GM23338 (cell line): ENCODE data around the gene KIRREL3. TPM values are rescaled to one million over a fixed set of nuclear protein-coding genes. Genes with fewer than 3 reads are reported as not detected.

Source experiments
- ATAC-seq: fragments of 200-7000 bp; cut with Tn5 transposase; 3 replicates; pipeline ENCODE4 v1.9.1; 2020
- DNase-seq: peaks from one replicate; pipeline ENCODE4 v3.0.0-alpha.2; 2015; ENCODE audit warnings: low spot score
- H2AFZ ChIP-seq: fragments of 200-600 bp; sonication (generic); 2 replicates; pipeline ENCODE4 v1.8.0; 2016; ENCODE audit warnings: antibody characterized with exemption, mild to moderate bottlenecking, moderate library complexity
- H3F3A ChIP-seq: fragments of 200-600 bp; sonication (generic); replicated peaks from 2 replicates; pipeline ENCODE4 v1.8.0; 2017; ENCODE audit warnings: antibody characterized with exemption, mixed run types, low read depth
- H3K27ac ChIP-seq: fragments of 200-600 bp; sonication (generic); 2 replicates; pipeline ENCODE4 v1.6.1; 2016; ENCODE audit warnings: low read depth
- H3K27me3 ChIP-seq: fragments of 200-600 bp; sonication (generic); 2 replicates; pipeline ENCODE4 v1.8.0; 2016; ENCODE audit warnings: mild to moderate bottlenecking, mixed run types, moderate library complexity; ENCODE audit not compliant: insufficient read depth
- H3K36me3 ChIP-seq: fragments of 200-600 bp; sonication (generic); 2 replicates; pipeline ENCODE4 v1.8.0; 2016; ENCODE audit warnings: mild to moderate bottlenecking; ENCODE audit not compliant: insufficient read depth
- H3K4me1 ChIP-seq: fragments of 200-600 bp; sonication (generic); 2 replicates; pipeline ENCODE4 v1.8.0; 2016; ENCODE audit warnings: mild to moderate bottlenecking, moderate library complexity; ENCODE audit not compliant: insufficient read depth
- H3K4me2 ChIP-seq: fragments of 200-600 bp; sonication (generic); 2 replicates; pipeline ENCODE4 v1.7.1; 2017; ENCODE audit warnings: mixed run types
- H3K4me3 ChIP-seq: fragments of 200-600 bp; sonication (generic); 2 replicates; pipeline ENCODE4 v1.6.1; 2016; ENCODE audit warnings: mixed run types
- H3K79me2 ChIP-seq: fragments of 200-600 bp; sonication (generic); replicated peaks from 2 replicates; pipeline ENCODE4 v1.8.0; 2017; ENCODE audit warnings: mild to moderate bottlenecking; ENCODE audit not compliant: insufficient read depth
- H3K9me2 ChIP-seq: fragments of 200-600 bp; sonication (generic); 2 replicates; pipeline ENCODE4 v1.8.0; 2017; ENCODE audit not compliant: insufficient read depth
- H4K20me1 ChIP-seq: fragments of 200-600 bp; sonication (generic); replicated peaks from 2 replicates; pipeline ENCODE4 v1.8.0; 2017; ENCODE audit warnings: mild to moderate bottlenecking; ENCODE audit not compliant: insufficient read depth
- H3K27ac Mint-ChIP-seq: 2 replicates; pipeline ENCODE4 v1.8.0; 2020; ENCODE audit warnings: inconsistent platforms, mild to moderate bottlenecking, moderate library complexity, mixed read lengths
- H3K27me3 Mint-ChIP-seq: 3 replicates; pipeline ENCODE4 v1.8.0; 2022; ENCODE audit warnings: low read depth, mild to moderate bottlenecking, moderate library complexity, mixed read lengths, inconsistent platforms; ENCODE audit not compliant: insufficient read depth, poor library complexity
- H3K36me3 Mint-ChIP-seq: 3 replicates; pipeline ENCODE4 v1.8.0; 2021; ENCODE audit warnings: low read depth, mild to moderate bottlenecking, inconsistent platforms, moderate library complexity, mixed read lengths
- H3K4me1 Mint-ChIP-seq: 3 replicates; pipeline ENCODE4 v1.8.0; 2020; ENCODE audit warnings: mild to moderate bottlenecking, inconsistent platforms, mixed read lengths
- H3K4me3 Mint-ChIP-seq: 3 replicates; pipeline ENCODE4 v1.8.0; 2021; ENCODE audit warnings: moderate library complexity, mild to moderate bottlenecking, inconsistent platforms, mixed read lengths
- H3K9me3 Mint-ChIP-seq: 3 replicates; pipeline ENCODE4 v1.8.0; 2020; ENCODE audit warnings: moderate library complexity, mild to moderate bottlenecking, inconsistent platforms, mixed read lengths
- EZH2 ChIP-seq: fragments of 200-600 bp; sonication (generic); IDR thresholded peaks from one replicate; pipeline ENCODE4 v1.8.0; 2017; ENCODE audit warnings: antibody characterized with exemption, mild to moderate bottlenecking, low read depth; ENCODE audit not compliant: unreplicated experiment
- EZH2phosphoT487 ChIP-seq: fragments of 200-600 bp; sonication (generic); IDR thresholded peaks from one replicate; pipeline ENCODE4 v1.8.1; 2018; ENCODE audit warnings: antibody characterized with exemption; ENCODE audit not compliant: unreplicated experiment
- NANOG ChIP-seq: IDR thresholded peaks from 2 replicates; pipeline ENCODE4 v1.6.1; 2016; ENCODE audit warnings: antibody characterized with exemption, borderline replicate concordance
- STAT1 ChIP-seq: IDR thresholded peaks from one replicate; pipeline ENCODE4 v1.6.1; 2016; ENCODE audit warnings: antibody characterized with exemption; ENCODE audit not compliant: unreplicated experiment
- ZNF114 ChIP-seq: fragments of 250-450 bp; sonication (Bioruptor Pico); IDR thresholded peaks from 2 replicates; pipeline ENCODE4 v1.5.0; 2020; ENCODE audit warnings: mild to moderate bottlenecking, moderate library complexity
- polyA plus RNA-seq: library from polyadenylated mRNA; unstranded; fragments of >200 nt; fragmentation: Nextera tagmentation; extraction: Ambion mirVana; gene quantifications from 2 replicates; pipeline ENCODE4 v1.2.1, GENCODE V29; 2016
- total RNA-seq: library from RNA; depleted of rRNA; stranded (reverse); fragments of >200 nt; shearing (Covaris generic); gene quantifications from 2 replicates; pipeline ENCODE4 v1.2.3, GENCODE V29; 2014
- TF ChIP-seq, protein P1 (sequence below), 2 experiments: fragments of 200-600 bp in 1 of 2; sonication (generic) in 1 of 2; conservative IDR thresholded peaks; 2 replicates each; pipeline versions ENCODE4 v1.5.1 to v1.6.1; 2016 to 2017; ENCODE audit warnings: antibody characterized with exemption in 2 of 2, low read depth in 2 of 2, mild to moderate bottlenecking in 2 of 2, moderate library complexity in 1 of 2
- TF ChIP-seq, protein P2 (sequence below): fragments of 250-450 bp; sonication (Bioruptor Pico); IDR thresholded peaks from 2 replicates; pipeline ENCODE4 v1.5.0; 2020; ENCODE audit warnings: mild to moderate bottlenecking, moderate library complexity
- TF ChIP-seq, protein P3 (sequence below): IDR thresholded peaks from 2 replicates; pipeline ENCODE4 v1.6.1; 2016; ENCODE audit warnings: antibody characterized with exemption

Gene KIRREL3
- total and polyA plus RNA-seq, 2 experiments from 2014 or later = 0.13 to 1.5 TPM

DNA sequence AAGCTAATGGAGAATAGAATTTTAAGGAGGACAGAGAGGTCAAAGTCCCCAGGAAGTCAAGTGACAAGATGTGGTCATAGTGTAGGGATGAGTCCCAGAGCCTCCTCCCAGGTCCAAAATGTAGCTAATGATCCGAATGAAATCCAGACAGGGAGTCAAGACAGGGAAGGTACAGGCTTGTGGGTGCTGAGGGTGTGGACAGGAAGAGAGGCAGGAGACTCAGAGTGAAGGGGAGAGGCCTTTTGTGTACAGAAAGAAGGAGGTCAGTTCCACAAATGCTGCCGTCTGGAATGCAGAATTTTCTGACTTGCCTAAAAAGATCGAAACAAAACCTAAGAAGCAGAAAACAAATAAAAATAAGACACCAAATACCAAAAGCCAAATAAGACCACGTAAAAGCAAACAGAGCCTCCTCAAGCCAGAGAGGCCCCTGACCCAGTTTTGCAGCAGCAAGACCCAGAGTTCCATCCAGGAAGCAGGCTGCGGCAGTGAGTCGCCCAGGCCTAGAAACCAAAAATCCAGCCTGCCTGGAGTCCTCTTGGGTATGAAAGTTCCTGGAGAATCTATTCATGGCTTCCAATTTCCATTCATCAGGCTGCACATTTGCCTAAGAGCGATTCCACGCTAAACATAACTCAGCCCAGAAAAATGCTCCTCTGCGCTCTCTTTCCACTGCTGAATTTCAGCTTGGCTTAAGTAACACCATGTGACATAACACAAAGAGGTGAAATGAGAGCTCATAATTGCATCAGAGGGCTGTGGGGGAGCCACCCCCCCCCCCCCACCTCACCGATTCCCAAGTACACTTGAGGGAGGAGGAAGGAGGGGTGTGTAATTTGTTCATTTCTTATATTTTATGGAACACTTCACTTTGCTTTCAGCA lies 71.2 kb downstream of the KIRREL3 start:
- Histone ChIP-seq H3K9me2 (peaks cover 3% of the 10 kb centered on the region; the same call in 1 of the 2 replicates), H4K20me1 (no peaks in the 10 kb centered on the region), H3K79me2 (no peaks in the 10 kb centered on the region), H2AFZ (no peak overlapping the region; the same call in 1 of the 2 replicates), H3K36me3 (no peaks in the 10 kb centered on the region), H3K4me1 (no peaks in the 10 kb centered on the region), H3K27ac (no peak overlapping the region), H3K4me3 (no peak overlapping the region), H3F3A (no peaks in the 10 kb centered on the region), H3K4me2 (no peak overlapping the region), H3K27me3 (no peaks in the 10 kb centered on the region)
- H3K36me3 Mint-ChIP-seq = no peaks in the 10 kb centered on the region; the same call in 2 of the 3 replicates
- no peak overlapping the region for H3K27ac Mint-ChIP-seq
- peaks cover 14% of the 10 kb centered on the region for H3K4me1 Mint-ChIP-seq
- ATAC-seq = no peak
- no peak for TF ChIP-seq ZNF114 (CRISPR knock-in tag)
- TF ChIP-seq NANOG = no peak
- TF ChIP-seq, protein P1, sequence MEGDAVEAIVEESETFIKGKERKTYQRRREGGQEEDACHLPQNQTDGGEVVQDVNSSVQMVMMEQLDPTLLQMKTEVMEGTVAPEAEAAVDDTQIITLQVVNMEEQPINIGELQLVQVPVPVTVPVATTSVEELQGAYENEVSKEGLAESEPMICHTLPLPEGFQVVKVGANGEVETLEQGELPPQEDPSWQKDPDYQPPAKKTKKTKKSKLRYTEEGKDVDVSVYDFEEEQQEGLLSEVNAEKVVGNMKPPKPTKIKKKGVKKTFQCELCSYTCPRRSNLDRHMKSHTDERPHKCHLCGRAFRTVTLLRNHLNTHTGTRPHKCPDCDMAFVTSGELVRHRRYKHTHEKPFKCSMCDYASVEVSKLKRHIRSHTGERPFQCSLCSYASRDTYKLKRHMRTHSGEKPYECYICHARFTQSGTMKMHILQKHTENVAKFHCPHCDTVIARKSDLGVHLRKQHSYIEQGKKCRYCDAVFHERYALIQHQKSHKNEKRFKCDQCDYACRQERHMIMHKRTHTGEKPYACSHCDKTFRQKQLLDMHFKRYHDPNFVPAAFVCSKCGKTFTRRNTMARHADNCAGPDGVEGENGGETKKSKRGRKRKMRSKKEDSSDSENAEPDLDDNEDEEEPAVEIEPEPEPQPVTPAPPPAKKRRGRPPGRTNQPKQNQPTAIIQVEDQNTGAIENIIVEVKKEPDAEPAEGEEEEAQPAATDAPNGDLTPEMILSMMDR (conservative IDR thresholded peaks at IDR 0.05; ENCODE audit: low read depth in 2 of 2) = no peak
- peaks cover 4% of the 10 kb centered on the region for H3K27me3 Mint-ChIP-seq
- H3K9me3 Mint-ChIP-seq = 0 out of 3 replicates have a peak, but pooled peaks cover 8% of the 10 kb centered on the region
- no peak for DNase-seq
- no peak overlapping the region for H3K4me3 Mint-ChIP-seq

DNA sequence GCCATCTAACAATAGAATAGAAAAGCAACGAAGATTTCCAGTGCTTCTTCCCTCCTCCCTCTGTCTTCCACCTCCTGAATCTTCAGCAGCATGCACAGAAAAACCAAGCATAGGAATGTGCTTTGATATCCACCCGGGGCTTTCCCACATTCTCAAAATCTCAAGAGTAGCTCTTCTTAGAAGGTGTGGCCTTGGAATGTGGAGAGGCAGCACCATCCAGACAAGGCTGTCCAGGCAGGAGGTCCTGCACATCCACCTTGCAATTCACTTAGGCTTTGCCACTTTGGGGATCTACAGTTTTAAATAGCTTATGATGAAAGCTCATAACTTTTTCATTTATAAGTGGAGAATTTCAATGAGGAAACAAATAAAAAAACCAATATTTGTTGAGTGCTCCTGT lies 72.9 kb downstream of the KIRREL3 start:
- Histone ChIP-seq H3K9me2 (peaks cover 9% of the 10 kb centered on the region; the same call in 1 of the 2 replicates), H3K27ac (no peak overlapping the region), H3K4me2 (no peak overlapping the region), H3K4me3 (no peak overlapping the region), H3K36me3 (no peaks in the 10 kb centered on the region), H2AFZ (no peak overlapping the region), H3K79me2 (no peaks in the 10 kb centered on the region), H3K27me3 (no peaks in the 10 kb centered on the region), H3F3A (no peaks in the 10 kb centered on the region), H4K20me1 (no peaks in the 10 kb centered on the region), H3K4me1 (no peaks in the 10 kb centered on the region)
- H3K4me3 Mint-ChIP-seq = no peak overlapping the region
- TF ChIP-seq EZH2phosphoT487 = no peak
- no peak for TF ChIP-seq STAT1
- TF ChIP-seq, protein P2, sequence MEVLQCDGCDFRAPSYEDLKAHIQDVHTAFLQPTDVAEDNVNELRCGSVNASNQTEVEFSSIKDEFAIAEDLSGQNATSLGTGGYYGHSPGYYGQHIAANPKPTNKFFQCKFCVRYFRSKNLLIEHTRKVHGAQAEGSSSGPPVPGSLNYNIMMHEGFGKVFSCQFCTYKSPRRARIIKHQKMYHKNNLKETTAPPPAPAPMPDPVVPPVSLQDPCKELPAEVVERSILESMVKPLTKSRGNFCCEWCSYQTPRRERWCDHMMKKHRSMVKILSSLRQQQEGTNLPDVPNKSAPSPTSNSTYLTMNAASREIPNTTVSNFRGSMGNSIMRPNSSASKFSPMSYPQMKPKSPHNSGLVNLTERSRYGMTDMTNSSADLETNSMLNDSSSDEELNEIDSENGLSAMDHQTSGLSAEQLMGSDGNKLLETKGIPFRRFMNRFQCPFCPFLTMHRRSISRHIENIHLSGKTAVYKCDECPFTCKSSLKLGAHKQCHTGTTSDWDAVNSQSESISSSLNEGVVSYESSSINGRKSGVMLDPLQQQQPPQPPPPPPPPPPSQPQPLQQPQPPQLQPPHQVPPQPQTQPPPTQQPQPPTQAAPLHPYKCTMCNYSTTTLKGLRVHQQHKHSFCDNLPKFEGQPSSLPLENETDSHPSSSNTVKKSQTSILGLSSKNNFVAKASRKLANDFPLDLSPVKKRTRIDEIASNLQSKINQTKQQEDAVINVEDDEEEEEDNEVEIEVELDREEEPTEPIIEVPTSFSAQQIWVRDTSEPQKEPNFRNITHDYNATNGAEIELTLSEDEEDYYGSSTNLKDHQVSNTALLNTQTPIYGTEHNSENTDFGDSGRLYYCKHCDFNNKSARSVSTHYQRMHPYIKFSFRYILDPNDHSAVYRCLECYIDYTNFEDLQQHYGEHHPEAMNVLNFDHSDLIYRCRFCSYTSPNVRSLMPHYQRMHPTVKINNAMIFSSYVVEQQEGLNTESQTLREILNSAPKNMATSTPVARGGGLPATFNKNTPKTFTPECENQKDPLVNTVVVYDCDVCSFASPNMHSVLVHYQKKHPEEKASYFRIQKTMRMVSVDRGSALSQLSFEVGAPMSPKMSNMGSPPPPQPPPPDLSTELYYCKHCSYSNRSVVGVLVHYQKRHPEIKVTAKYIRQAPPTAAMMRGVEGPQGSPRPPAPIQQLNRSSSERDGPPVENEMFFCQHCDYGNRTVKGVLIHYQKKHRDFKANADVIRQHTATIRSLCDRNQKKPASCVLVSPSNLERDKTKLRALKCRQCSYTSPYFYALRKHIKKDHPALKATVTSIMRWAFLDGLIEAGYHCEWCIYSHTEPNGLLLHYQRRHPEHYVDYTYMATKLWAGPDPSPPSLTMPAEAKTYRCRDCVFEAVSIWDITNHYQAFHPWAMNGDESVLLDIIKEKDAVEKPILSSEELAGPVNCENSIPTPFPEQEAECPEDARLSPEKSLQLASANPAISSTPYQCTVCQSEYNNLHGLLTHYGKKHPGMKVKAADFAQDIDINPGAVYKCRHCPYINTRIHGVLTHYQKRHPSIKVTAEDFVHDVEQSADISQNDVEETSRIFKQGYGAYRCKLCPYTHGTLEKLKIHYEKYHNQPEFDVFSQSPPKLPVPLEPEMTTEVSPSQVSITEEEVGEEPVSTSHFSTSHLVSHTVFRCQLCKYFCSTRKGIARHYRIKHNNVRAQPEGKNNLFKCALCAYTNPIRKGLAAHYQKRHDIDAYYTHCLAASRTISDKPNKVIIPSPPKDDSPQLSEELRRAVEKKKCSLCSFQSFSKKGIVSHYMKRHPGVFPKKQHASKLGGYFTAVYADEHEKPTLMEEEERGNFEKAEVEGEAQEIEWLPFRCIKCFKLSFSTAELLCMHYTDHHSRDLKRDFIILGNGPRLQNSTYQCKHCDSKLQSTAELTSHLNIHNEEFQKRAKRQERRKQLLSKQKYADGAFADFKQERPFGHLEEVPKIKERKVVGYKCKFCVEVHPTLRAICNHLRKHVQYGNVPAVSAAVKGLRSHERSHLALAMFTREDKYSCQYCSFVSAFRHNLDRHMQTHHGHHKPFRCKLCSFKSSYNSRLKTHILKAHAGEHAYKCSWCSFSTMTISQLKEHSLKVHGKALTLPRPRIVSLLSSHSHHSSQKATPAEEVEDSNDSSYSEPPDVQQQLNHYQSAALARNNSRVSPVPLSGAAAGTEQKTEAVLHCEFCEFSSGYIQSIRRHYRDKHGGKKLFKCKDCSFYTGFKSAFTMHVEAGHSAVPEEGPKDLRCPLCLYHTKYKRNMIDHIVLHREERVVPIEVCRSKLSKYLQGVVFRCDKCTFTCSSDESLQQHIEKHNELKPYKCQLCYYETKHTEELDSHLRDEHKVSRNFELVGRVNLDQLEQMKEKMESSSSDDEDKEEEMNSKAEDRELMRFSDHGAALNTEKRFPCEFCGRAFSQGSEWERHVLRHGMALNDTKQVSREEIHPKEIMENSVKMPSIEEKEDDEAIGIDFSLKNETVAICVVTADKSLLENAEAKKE (CRISPR knock-in tag) = no peak
- TF ChIP-seq, protein P1 (conservative IDR thresholded peaks at IDR 0.05; ENCODE audit: low read depth in 2 of 2) = no peak
- TF ChIP-seq, protein P3, sequence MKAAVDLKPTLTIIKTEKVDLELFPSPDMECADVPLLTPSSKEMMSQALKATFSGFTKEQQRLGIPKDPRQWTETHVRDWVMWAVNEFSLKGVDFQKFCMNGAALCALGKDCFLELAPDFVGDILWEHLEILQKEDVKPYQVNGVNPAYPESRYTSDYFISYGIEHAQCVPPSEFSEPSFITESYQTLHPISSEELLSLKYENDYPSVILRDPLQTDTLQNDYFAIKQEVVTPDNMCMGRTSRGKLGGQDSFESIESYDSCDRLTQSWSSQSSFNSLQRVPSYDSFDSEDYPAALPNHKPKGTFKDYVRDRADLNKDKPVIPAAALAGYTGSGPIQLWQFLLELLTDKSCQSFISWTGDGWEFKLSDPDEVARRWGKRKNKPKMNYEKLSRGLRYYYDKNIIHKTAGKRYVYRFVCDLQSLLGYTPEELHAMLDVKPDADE = no peak
- TF ChIP-seq EZH2 = no peak
- peaks cover 6% of the 10 kb centered on the region for H3K27me3 Mint-ChIP-seq
- no peak overlapping the region for H3K27ac Mint-ChIP-seq
- DNase-seq (no peak), ATAC-seq (no peak)
- peaks cover 5% of the 10 kb centered on the region; the same call in 2 of the 3 replicates for H3K9me3 Mint-ChIP-seq
- peaks cover 14% of the 10 kb centered on the region for H3K4me1 Mint-ChIP-seq
- H3K36me3 Mint-ChIP-seq = no peaks in the 10 kb centered on the region
